Measurements from ENCODE around the gene NIN.

Gene NIN

DNA sequence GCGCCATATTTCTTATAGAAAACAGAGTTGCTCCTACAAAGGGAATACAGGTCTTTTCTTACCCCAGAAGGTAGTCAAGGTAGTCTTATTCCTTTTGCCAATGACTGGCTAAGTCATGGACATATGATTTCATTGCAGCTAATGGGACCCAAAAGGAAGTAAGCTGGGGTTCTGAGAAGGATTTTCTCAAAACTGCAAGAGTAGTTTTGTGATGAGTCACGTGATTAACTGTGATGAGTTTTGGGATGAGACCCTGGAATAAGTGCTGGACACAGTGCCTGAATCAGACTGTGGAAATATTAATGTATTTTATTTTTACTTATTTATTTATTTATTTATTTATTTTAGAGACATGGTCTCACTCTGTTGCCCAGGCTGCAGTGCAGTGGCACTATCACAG is 13.4 kb upstream of the NIN start:
- DNase-seq, result no peak
- no peak overlapping the region for H2BK15ac ChIP-seq (replicated peaks; ENCODE audit: low read depth)
- H3K36me3 ChIP-seq (ENCODE audit: control insufficient read depth, insufficient read depth, low read length), result no peaks in the 10 kb centered on the region
- H2AK5ac ChIP-seq (ENCODE audit: low read length), result no peak overlapping the region
- no peak overlapping the region for H3K4me2 ChIP-seq (ENCODE audit: low read length)
- no peak overlapping the region for H3K23ac ChIP-seq (ENCODE audit: low read length)
- no peak overlapping the region for H4K5ac ChIP-seq (ENCODE audit: low read length)
- H3K18ac ChIP-seq (ENCODE audit: low read length), result no peak overlapping the region
- H3K9ac ChIP-seq (ENCODE audit: low read length), result no peak overlapping the region
- no CpG with 5 or more reads among the region's 2 CpGs for WGBS (ENCODE audit: extremely low coverage, insufficient coverage, low lambda C conversion rate)
- no peaks in the 10 kb centered on the region for H3K27me3 ChIP-seq (ENCODE audit: insufficient read depth, low read length, poor library complexity)
- no peaks in the 10 kb centered on the region for H3K79me1 ChIP-seq (ENCODE audit: low read length)
- H3K79me2 ChIP-seq (ENCODE audit: control insufficient read depth, insufficient read depth, low read length), result no peaks in the 10 kb centered on the region
- no peak overlapping the region for H3K27ac ChIP-seq (ENCODE audit: low read depth, low read length)
- H4K8ac ChIP-seq (ENCODE audit: low read depth, low read length), result no peak overlapping the region
- H3K4me1 ChIP-seq (ENCODE audit: control insufficient read depth, low read depth, low read length), result no peaks in the 10 kb centered on the region
- no peak overlapping the region for H3K4ac ChIP-seq (ENCODE audit: low read depth, low read length)
- H3K4me3 ChIP-seq (ENCODE audit: low read length), result no peak overlapping the region
- no peak overlapping the region for H3K56ac ChIP-seq (ENCODE audit: low read length)
- no peak overlapping the region for H2BK120ac ChIP-seq (ENCODE audit: low read depth, low read length)
- H2BK5ac ChIP-seq (ENCODE audit: low read length), result no peak overlapping the region

DNA sequence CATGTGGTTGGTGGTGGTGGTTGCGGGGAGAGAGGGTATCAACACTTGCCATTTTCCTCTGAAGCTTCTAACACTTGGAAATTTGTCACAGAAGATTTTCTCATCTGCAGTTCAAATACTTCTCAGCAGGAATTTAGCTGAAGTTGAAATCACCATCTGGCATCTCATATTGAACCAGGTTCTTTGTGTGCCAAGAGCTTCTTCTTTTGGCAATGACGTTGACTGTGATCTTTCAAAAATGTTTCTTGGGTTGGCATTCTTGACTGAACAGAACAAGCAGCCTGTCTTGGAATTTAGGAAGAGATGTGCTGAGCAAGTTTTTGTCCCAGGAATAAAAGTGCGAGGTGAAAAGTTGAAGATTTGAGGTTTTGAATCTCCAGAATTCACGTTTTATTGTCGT is 8.7 kb upstream of the NIN start:
- H3K23ac ChIP-seq (ENCODE audit: low read length), result no peak overlapping the region
- no peak for DNase-seq
- no peak overlapping the region for H2BK15ac ChIP-seq (replicated peaks; ENCODE audit: low read depth)
- H3K79me1 ChIP-seq (ENCODE audit: low read length), result no peaks in the 10 kb centered on the region
- H4K5ac ChIP-seq (ENCODE audit: low read length), result no peak overlapping the region
- H2AK5ac ChIP-seq (ENCODE audit: low read length), result no peak overlapping the region
- H3K4me3 ChIP-seq (ENCODE audit: low read length), result no peak overlapping the region
- no peak overlapping the region for H3K18ac ChIP-seq (ENCODE audit: low read length)
- H3K4me1 ChIP-seq (ENCODE audit: control insufficient read depth, low read depth, low read length), result no peaks in the 10 kb centered on the region
- H4K8ac ChIP-seq (ENCODE audit: low read depth, low read length), result no peak overlapping the region
- no peaks in the 10 kb centered on the region for H3K27me3 ChIP-seq (ENCODE audit: insufficient read depth, low read length, poor library complexity)
- H2BK120ac ChIP-seq (ENCODE audit: low read depth, low read length), result no peak overlapping the region
- no peaks in the 10 kb centered on the region for H3K36me3 ChIP-seq (ENCODE audit: control insufficient read depth, insufficient read depth, low read length)
- H3K4me2 ChIP-seq (ENCODE audit: low read length), result no peak overlapping the region
- H3K9ac ChIP-seq (ENCODE audit: low read length), result no peak overlapping the region
- no peak overlapping the region for H3K4ac ChIP-seq (ENCODE audit: low read depth, low read length)
- H3K79me2 ChIP-seq (ENCODE audit: control insufficient read depth, insufficient read depth, low read length), result no peaks in the 10 kb centered on the region
- no peak overlapping the region for H2BK5ac ChIP-seq (ENCODE audit: low read length)
- H3K56ac ChIP-seq (ENCODE audit: low read length), result no peak overlapping the region
- no CpG with 5 or more reads among the region's 5 CpGs for WGBS (ENCODE audit: extremely low coverage, insufficient coverage, low lambda C conversion rate)
- H3K27ac ChIP-seq (ENCODE audit: low read depth, low read length), result no peak overlapping the region

GRCh38 chr14:50839048-50839447 is 8.1 kb upstream of the NIN start:
- Histone ChIP-seq H2BK5ac (ENCODE audit: low read length) (no peak overlapping the region), H4K5ac (ENCODE audit: low read length) (no peak overlapping the region), H3K27ac (ENCODE audit: low read depth, low read length) (no peak overlapping the region), H2BK120ac (ENCODE audit: low read depth, low read length) (no peak overlapping the region), H3K79me1 (ENCODE audit: low read length) (no peaks in the 10 kb centered on the region), H3K4ac (ENCODE audit: low read depth, low read length) (no peak overlapping the region), H3K4me1 (ENCODE audit: control insufficient read depth, low read depth, low read length) (no peaks in the 10 kb centered on the region), H3K9ac (ENCODE audit: low read length) (no peak overlapping the region), H3K56ac (ENCODE audit: low read length) (no peak overlapping the region), H2AK5ac (ENCODE audit: low read length) (no peak overlapping the region), H3K36me3 (ENCODE audit: control insufficient read depth, insufficient read depth, low read length) (no peaks in the 10 kb centered on the region), H3K23ac (ENCODE audit: low read length) (no peak overlapping the region), H3K4me3 (ENCODE audit: low read length) (no peak overlapping the region), H3K4me2 (ENCODE audit: low read length) (no peak overlapping the region), H3K18ac (ENCODE audit: low read length) (no peak overlapping the region), H4K8ac (ENCODE audit: low read depth, low read length) (no peak overlapping the region), H3K79me2 (ENCODE audit: control insufficient read depth, insufficient read depth, low read length) (no peaks in the 10 kb centered on the region), H2BK15ac (replicated peaks; ENCODE audit: low read depth) (no peak overlapping the region), H3K27me3 (ENCODE audit: insufficient read depth, low read length, poor library complexity) (no peaks in the 10 kb centered on the region)
- no CpG with 5 or more reads among the region's 1 CpG for WGBS (ENCODE audit: extremely low coverage, insufficient coverage, low lambda C conversion rate)
- DNase-seq, result no peak

- no peak overlapping the region for H3K9ac ChIP-seq (ENCODE audit: low read length)
- no peaks in the 10 kb centered on the region for H3K4me1 ChIP-seq (ENCODE audit: control insufficient read depth, low read depth, low read length)
- no peak overlapping the region for H3K4me2 ChIP-seq (ENCODE audit: low read length)
- no peaks in the 10 kb centered on the region for H3K79me1 ChIP-seq (ENCODE audit: low read length)
- no peaks in the 10 kb centered on the region for H3K27me3 ChIP-seq (ENCODE audit: insufficient read depth, low read length, poor library complexity)
- H3K4ac ChIP-seq (ENCODE audit: low read depth, low read length), result no peak overlapping the region
- H3K4me3 ChIP-seq (ENCODE audit: low read length), result no peak overlapping the region
- H3K79me2 ChIP-seq (ENCODE audit: control insufficient read depth, insufficient read depth, low read length), result no peaks in the 10 kb centered on the region
- H2BK15ac ChIP-seq (replicated peaks; ENCODE audit: low read depth), result no peak overlapping the region
- no peak overlapping the region for H3K18ac ChIP-seq (ENCODE audit: low read length)
- H2BK120ac ChIP-seq (ENCODE audit: low read depth, low read length), result no peak overlapping the region
- H2BK5ac ChIP-seq (ENCODE audit: low read length), result no peak overlapping the region
- H3K23ac ChIP-seq (ENCODE audit: low read length), result no peak overlapping the region
- no CpG with 5 or more reads among the region's 2 CpGs for WGBS (ENCODE audit: extremely low coverage, insufficient coverage, low lambda C conversion rate)
- no peak overlapping the region for H4K8ac ChIP-seq (ENCODE audit: low read depth, low read length)
- H4K5ac ChIP-seq (ENCODE audit: low read length), result no peak overlapping the region
- H2AK5ac ChIP-seq (ENCODE audit: low read length), result no peak overlapping the region
- no peak overlapping the region for H3K56ac ChIP-seq (ENCODE audit: low read length)
- DNase-seq, result no peak
- no peak overlapping the region for H3K27ac ChIP-seq (ENCODE audit: low read depth, low read length)
- H3K36me3 ChIP-seq (ENCODE audit: control insufficient read depth, insufficient read depth, low read length), result no peaks in the 10 kb centered on the region
Measured at GRCh38 chr14:50837850-50838470, 7.0 kb upstream of the NIN start.

GRCh38 chr14:50837271-50837670 is 6.3 kb upstream of the NIN start:
- H3K56ac ChIP-seq (ENCODE audit: low read length), result no peak overlapping the region
- H3K36me3 ChIP-seq (ENCODE audit: control insufficient read depth, insufficient read depth, low read length), result no peaks in the 10 kb centered on the region
- no peaks in the 10 kb centered on the region for H3K27me3 ChIP-seq (ENCODE audit: insufficient read depth, low read length, poor library complexity)
- H3K27ac ChIP-seq (ENCODE audit: low read depth, low read length), result no peak overlapping the region
- no peak overlapping the region for H3K4me3 ChIP-seq (ENCODE audit: low read length)
- H4K5ac ChIP-seq (ENCODE audit: low read length), result no peak overlapping the region
- no peak overlapping the region for H3K4me2 ChIP-seq (ENCODE audit: low read length)
- WGBS (ENCODE audit: extremely low coverage, insufficient coverage, low lambda C conversion rate), result no CpG with 5 or more reads among the region's 10 CpGs
- H3K4ac ChIP-seq (ENCODE audit: low read depth, low read length), result no peak overlapping the region
- DNase-seq, result no peak
- no peak overlapping the region for H2BK15ac ChIP-seq (replicated peaks; ENCODE audit: low read depth)
- no peak overlapping the region for H3K18ac ChIP-seq (ENCODE audit: low read length)
- no peak overlapping the region for H3K9ac ChIP-seq (ENCODE audit: low read length)
- no peak overlapping the region for H2AK5ac ChIP-seq (ENCODE audit: low read length)
- H3K4me1 ChIP-seq (ENCODE audit: control insufficient read depth, low read depth, low read length), result no peaks in the 10 kb centered on the region
- H4K8ac ChIP-seq (ENCODE audit: low read depth, low read length), result no peak overlapping the region
- H3K23ac ChIP-seq (ENCODE audit: low read length), result no peak overlapping the region
- no peaks in the 10 kb centered on the region for H3K79me1 ChIP-seq (ENCODE audit: low read length)
- no peaks in the 10 kb centered on the region for H3K79me2 ChIP-seq (ENCODE audit: control insufficient read depth, insufficient read depth, low read length)
- H2BK120ac ChIP-seq (ENCODE audit: low read depth, low read length), result no peak overlapping the region
- H2BK5ac ChIP-seq (ENCODE audit: low read length), result no peak overlapping the region

DNA sequence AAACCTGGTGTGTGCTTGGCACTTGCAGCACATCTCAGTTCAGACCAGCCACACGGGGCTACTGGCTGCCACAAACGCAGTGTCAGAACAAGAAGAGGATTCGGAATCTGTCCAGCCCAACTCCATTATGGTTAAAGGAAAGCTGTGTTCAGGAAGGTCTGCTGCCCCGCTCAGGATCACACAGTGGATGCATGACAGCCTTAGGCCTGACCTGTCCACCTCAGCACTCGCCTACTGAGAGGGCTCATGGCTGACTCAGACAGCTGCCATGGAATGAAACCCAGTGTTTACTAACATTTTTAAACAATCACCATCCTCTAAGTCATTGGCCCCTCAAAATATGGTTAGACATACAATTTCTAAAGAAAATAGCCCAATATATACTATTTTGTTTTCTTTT is 5.6 kb upstream of the NIN start:
- Histone ChIP-seq H2BK15ac (replicated peaks; ENCODE audit: low read depth) (no peak overlapping the region), H3K4me3 (ENCODE audit: low read length) (no peak overlapping the region), H4K5ac (ENCODE audit: low read length) (no peak overlapping the region), H3K4ac (ENCODE audit: low read depth, low read length) (no peak overlapping the region), H3K4me2 (ENCODE audit: low read length) (no peak overlapping the region), H3K36me3 (ENCODE audit: control insufficient read depth, insufficient read depth, low read length) (no peaks in the 10 kb centered on the region), H2BK5ac (ENCODE audit: low read length) (no peak overlapping the region), H3K18ac (ENCODE audit: low read length) (no peak overlapping the region), H3K23ac (ENCODE audit: low read length) (no peak overlapping the region), H3K27me3 (ENCODE audit: insufficient read depth, low read length, poor library complexity) (no peaks in the 10 kb centered on the region), H3K4me1 (ENCODE audit: control insufficient read depth, low read depth, low read length) (peaks cover 2% of the 10 kb centered on the region), H2BK120ac (ENCODE audit: low read depth, low read length) (no peak overlapping the region), H3K79me2 (ENCODE audit: control insufficient read depth, insufficient read depth, low read length) (no peaks in the 10 kb centered on the region), H3K79me1 (ENCODE audit: low read length) (no peaks in the 10 kb centered on the region), H3K27ac (ENCODE audit: low read depth, low read length) (no peak overlapping the region), H2AK5ac (ENCODE audit: low read length) (no peak overlapping the region), H3K9ac (ENCODE audit: low read length) (no peak overlapping the region), H4K8ac (ENCODE audit: low read depth, low read length) (no peak overlapping the region), H3K56ac (ENCODE audit: low read length) (no peak overlapping the region)
- no CpG with 5 or more reads among the region's 5 CpGs for WGBS (ENCODE audit: extremely low coverage, insufficient coverage, low lambda C conversion rate)
- no peak for DNase-seq

Data from mesendoderm (in vitro differentiated cells).